Kidney (tissue), 14 donors: ENCODE results near the gene PEX14. TPM values are rescaled to one million over a fixed set of nuclear protein-coding genes. Genes with fewer than 3 reads are reported as not detected.

Source experiments
- DNase-seq, 5 donors: peaks; one replicate each; pipeline ENCODE4 v3.0.0-alpha.2; 2013 to 2020
- FAIRE-seq: peaks from 2 replicates; lab custom pipeline; 2012; peaks lifted over from hg19 to GRCh38; lab: Jason Lieb, UNC
- H3K27ac ChIP-seq, 2 donors: one replicate each; pipeline ENCODE4 v1.7.0; 2013; ENCODE audit warnings: low read depth in 2 of 2, low read length in 2 of 2, inconsistent platforms in 1 of 2
- H3K27me3 ChIP-seq: one replicate; pipeline ENCODE4 v1.7.1; 2013; ENCODE audit warnings: low read length, inconsistent platforms; ENCODE audit not compliant: control insufficient read depth, insufficient read depth
- H3K36me3 ChIP-seq, 3 donors: one replicate each; pipeline versions ENCODE4 v1.7.0 to v1.7.1; 2013; ENCODE audit warnings: low read length in 3 of 3, control low read depth in 1 of 3, inconsistent platforms in 1 of 3; ENCODE audit not compliant: insufficient read depth in 3 of 3, control insufficient read depth in 2 of 3
- H3K4me1 ChIP-seq, 3 donors: one replicate each; pipeline versions ENCODE4 v1.7.0 to v1.7.1; 2013; ENCODE audit warnings: low read length in 3 of 3, inconsistent platforms in 1 of 3, low read depth in 1 of 3; ENCODE audit not compliant: control insufficient read depth in 2 of 3, insufficient read depth in 2 of 3
- H3K4me3 ChIP-seq, 3 donors: one replicate each; pipeline versions ENCODE4 v1.7.0 to v1.8.1; 2013; ENCODE audit warnings: low read length in 3 of 3, control low read depth in 1 of 3, inconsistent platforms in 1 of 3
- H3K9ac ChIP-seq, 3 donors: one replicate each; pipeline versions ENCODE4 v1.7.0 to v1.7.1; 2013; ENCODE audit warnings: low read length in 3 of 3, control low read depth in 1 of 3, inconsistent platforms in 1 of 3
- H3K9me3 ChIP-seq, 3 donors: one replicate each; pipeline versions ENCODE4 v1.7.0 to v1.7.1; 2013; ENCODE audit warnings: low read length in 3 of 3, control low read depth in 1 of 3, inconsistent platforms in 1 of 3; ENCODE audit not compliant: control insufficient read depth in 2 of 3, insufficient read depth in 1 of 3
- CTCF ChIP-seq: IDR thresholded peaks from 3 replicates; pipeline ENCODE4 v1.5.1; 2012; ENCODE audit warnings: mild to moderate bottlenecking, moderate library complexity, borderline replicate concordance; ENCODE audit not compliant: insufficient read depth; ENCODE audit errors: extremely low read depth
- intact Hi-C: fragments of 100-400 bp; cut with DNase I; formaldehyde crosslinking; loops from one replicate; pipeline ENCODE4 v1.11.1; 2022
- polyA plus RNA-seq: library from polyadenylated mRNA; stranded (reverse); fragments of 350-450 nt; fragmentation: Illumina TruSeq; extraction: RNeasy Lipid Tissue Mini Kit (QIAGEN cat#74804); gene quantifications from one replicate; pipeline ENCODE4 v1.2.3, GENCODE V29; 2014; ENCODE audit warnings: low read depth, low replicate concordance; ENCODE audit not compliant: insufficient read depth
- total RNA-seq: library from RNA; stranded (reverse); fragmentation: NEBNext Ultra II Directional; extraction: Animal tissue kit (Norgen Biotek cat#: 25700); gene quantifications from one replicate; pipeline ENCODE4 v1.2.1, GENCODE V29; 2021
- donor health status: control.
- donor health status: control.
- donor health status: control.
- donor health status: control.
- donor health status: control.
- donor health status: DM: yes; HTN: yes; CAD: no.
- donor health status: Normal renal cell carcinoma (clear cell type).

PEX14 gene
- total and polyA plus RNA-seq, 2 donors from 2014 or later = 22.8 to 25.8 TPM

DNA sequence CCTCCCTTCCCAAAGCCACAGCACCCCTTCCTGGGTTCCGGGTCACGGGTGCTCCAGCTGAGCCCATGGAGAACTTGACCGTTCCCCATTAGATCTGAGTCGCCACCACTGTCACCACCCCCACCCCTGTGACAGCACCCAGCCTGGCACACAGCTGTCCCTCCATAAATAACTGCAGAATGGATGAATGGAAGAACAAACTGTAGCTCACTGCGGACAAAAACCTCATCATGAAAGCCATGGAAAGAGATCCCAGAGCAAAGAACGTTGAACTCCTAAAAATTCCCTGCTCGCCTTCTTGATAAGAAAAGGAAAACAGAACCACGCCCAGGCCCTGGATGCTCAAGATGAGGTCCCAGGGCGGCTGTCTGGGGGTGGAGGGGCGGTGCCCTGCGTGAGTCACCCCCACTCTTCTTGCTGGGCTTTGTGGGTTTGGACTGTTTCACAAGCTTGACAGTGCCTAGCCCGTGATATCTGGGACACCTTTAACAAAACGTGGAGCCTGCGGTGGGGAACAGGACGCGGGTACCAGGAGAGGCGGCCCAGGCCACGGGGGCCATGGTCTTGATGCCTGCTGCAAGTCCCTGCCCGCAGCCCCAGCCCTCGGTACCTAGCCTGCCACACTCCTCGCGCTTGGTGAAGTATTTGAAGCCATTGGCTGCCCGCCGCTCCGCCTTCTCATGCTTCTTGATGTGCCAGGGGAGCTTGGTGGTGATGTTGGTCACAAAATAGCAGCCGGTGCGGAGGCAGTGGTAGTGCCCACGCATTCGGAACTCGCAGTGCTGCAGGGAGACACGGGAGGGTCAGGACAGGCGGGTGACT, 169.8 kb downstream of the PEX14 start:
- Histone ChIP-seq H3K4me3 (no peak overlapping the region), H3K9me3 (no peaks in the 10 kb centered on the region), H3K27me3 (no peaks in the 10 kb centered on the region), H3K9ac (no peak overlapping the region), H3K4me1 (peaks cover 0 to 6% (median 0%) of the 10 kb centered on the region in 3 donors), H3K36me3 (peaks cover 0 to 17% (median 2%) of the 10 kb centered on the region in 3 donors), H3K27ac (no peak overlapping the region)
- intact Hi-C loops = no loop called here
- TF ChIP-seq CTCF = no peak
- no peak for FAIRE-seq
- no peak for DNase-seq

- FAIRE-seq = no peak
Measured at GRCh38 chr1:10646347-10646861, 171.7 kb downstream of the PEX14 start.

GRCh38 chr1:10647414-10648170, 172.8 kb downstream of the PEX14 start:
- TF ChIP-seq CTCF = no peak
- Histone ChIP-seq H3K9ac (no peak overlapping the region), H3K36me3 (peaks cover 0 to 17% (median 2%) of the 10 kb centered on the region in 3 donors), H3K9me3 (no peaks in the 10 kb centered on the region), H3K27me3 (no peaks in the 10 kb centered on the region), H3K4me1 (no peaks in the 10 kb centered on the region), H3K27ac (no peak overlapping the region), H3K4me3 (no peak overlapping the region)
- FAIRE-seq = no peak
- intact Hi-C loops = no loop called here
- DNase-seq = no peak

More at GRCh38 chr1:10646347-10646861, 171.7 kb downstream of the PEX14 start:
- H3K4me3 ChIP-seq = no peak overlapping the region
- intact Hi-C loops = no loop called here
- H3K9me3 ChIP-seq = no peaks in the 10 kb centered on the region
- no peaks in the 10 kb centered on the region for H3K27me3 ChIP-seq
- TF ChIP-seq CTCF = no peak
- H3K4me1 ChIP-seq = no peaks in the 10 kb centered on the region
- H3K36me3 ChIP-seq = peaks cover 0 to 17% (median 2%) of the 10 kb centered on the region in 3 donors
- H3K9ac ChIP-seq = no peak overlapping the region
- H3K27ac ChIP-seq = no peak overlapping the region
- DNase-seq = no peak
